ENCODE results near the gene IFT57. TPM values are rescaled to one million over a fixed set of nuclear protein-coding genes. Genes with fewer than 3 reads are reported as not detected.

IFT57 gene
- total and polyA plus RNA-seq, 2 of the 8 experiments (the other 6 are each of a cell fraction or from before 2014, with no cell fraction given), result 15.1 to 27.8 TPM

DNA sequence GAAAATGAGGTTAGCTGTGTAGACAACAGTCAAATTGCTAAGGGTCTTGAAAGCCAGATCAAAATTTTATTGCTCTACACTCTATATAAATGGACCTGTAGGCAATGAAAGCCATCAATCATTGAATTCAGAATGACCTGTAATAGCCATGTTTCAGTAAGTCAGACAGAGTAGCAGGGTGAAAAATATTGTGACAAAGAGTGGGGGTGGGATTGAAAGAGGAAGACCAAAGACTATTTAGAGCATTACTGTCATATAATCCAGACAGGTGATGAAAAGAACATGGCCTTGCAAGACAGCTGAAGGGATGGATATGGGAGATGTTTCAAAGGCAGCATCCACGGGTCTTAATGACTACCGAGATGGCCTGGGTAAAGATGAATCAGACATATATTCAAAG lies 22.2 kb downstream of the IFT57 start:
- ChIA-PET CTCF (ENCODE audit: partially characterized antibody) (interaction anchor here (0.7 kb wide), 1 partner anchor 18 kb away, joined by 3 read pairs; no protein-coding TSS in a partner anchor), POLR2A (ENCODE audit: partially characterized antibody) (no interaction called here)
- FAIRE-seq (no peak), DNase-seq (ENCODE audit: low read depth in 1 of 2, low spot score in 2 of 2) (no peak)
- 97% methylated on average over 2 of the region's 2 CpGs; no CpG with 5 or more reads in 1 of the 2 experiments for WGBS, 2 experiments (ENCODE audit: extremely low coverage in 1 of 2, insufficient coverage in 1 of 2, insufficient read length in 1 of 2, insufficient replicate concordance in 2 of 2, low coverage in 1 of 2, low lambda C conversion rate in 2 of 2, missing lambda C conversion rate in 1 of 2)
- Histone ChIP-seq H2AFZ (ENCODE audit: low read length) (no peak overlapping the region), H3K9me3 (ENCODE audit: insufficient read depth in 2 of 2, low read depth in 1 of 2, low read length in 1 of 2) (no peaks in the 10 kb centered on the region), H4K8ac (ENCODE audit: extremely low read depth, insufficient read depth, low read length) (no peak overlapping the region), H4K5ac (ENCODE audit: insufficient read length, low read depth, low read length) (no peak overlapping the region), H3K9ac (replicated peaks in 1 of 4; ENCODE audit: extremely low read depth in 1 of 4, low read depth in 3 of 4, low read length in 3 of 4) (no peak overlapping the region), H2AK5ac (ENCODE audit: low read depth, low read length) (no peak overlapping the region), H4K91ac (replicated peaks; ENCODE audit: insufficient read length, low read length) (no peak overlapping the region), H2BK5ac (ENCODE audit: low read depth, low read length) (no peak overlapping the region), H4K20me1 (replicated peaks in 1 of 2; ENCODE audit: control insufficient read depth in 1 of 2, insufficient read depth in 2 of 2, low read length in 2 of 2) (no peaks in the 10 kb centered on the region), H3K4me3 (ENCODE audit: extremely low read depth in 1 of 4, insufficient read depth in 2 of 4, low read depth in 3 of 4, low read length in 4 of 4) (no peak overlapping the region), H2BK15ac (ENCODE audit: low read length) (no peak overlapping the region), H3K36me3 (ENCODE audit: control insufficient read depth in 2 of 4, insufficient read depth in 4 of 4, low read length in 3 of 4) (no peaks in the 10 kb centered on the region), H3K4me2 (ENCODE audit: insufficient read depth in 1 of 2, low read depth in 2 of 2, low read length in 2 of 2) (no peak overlapping the region), H3K4me1 (replicated peaks in 1 of 4; ENCODE audit: control insufficient read depth in 3 of 4, insufficient read depth in 4 of 4, low read length in 3 of 4) (no peaks in the 10 kb centered on the region), H2BK120ac (replicated peaks; ENCODE audit: low read depth, low read length) (no peak overlapping the region), H3K23ac (ENCODE audit: insufficient read length) (no peak overlapping the region), H3K27ac (ENCODE audit: low read depth, low read length) (no peak overlapping the region), H3K14ac (ENCODE audit: insufficient read length) (no peak overlapping the region), H3K23me2 (ENCODE audit: low read depth, low read length) (no peaks in the 10 kb centered on the region), H3K4ac (replicated peaks; ENCODE audit: insufficient read length, low read depth, low read length) (no peak overlapping the region), H3K79me2 (ENCODE audit: control insufficient read depth in 1 of 2, insufficient read depth in 2 of 2, low read length in 2 of 2) (no peaks in the 10 kb centered on the region), H2BK12ac (ENCODE audit: low read depth, low read length) (no peak overlapping the region), H3K56ac (replicated peaks; ENCODE audit: insufficient read length, low read depth, low read length) (no peak overlapping the region), H3K27me3 (replicated peaks in 1 of 4; ENCODE audit: control insufficient read depth in 3 of 4, extremely low read depth in 1 of 4, insufficient read depth in 3 of 4, low read length in 3 of 4) (no peaks in the 10 kb centered on the region), H3K18ac (ENCODE audit: extremely low read depth, low read length) (no peak overlapping the region), H3K79me1 (ENCODE audit: low read depth, low read length) (no peaks in the 10 kb centered on the region), H2BK20ac (ENCODE audit: low read length) (no peak overlapping the region)
- TF ChIP-seq JUN (IDR thresholded peaks at IDR 0.05; ENCODE audit: low read depth, low read length) (no peak), TAF7 (optimal IDR thresholded peaks at IDR 0.05; ENCODE audit: borderline replicate concordance, low read depth, low read length) (no peak), JUND (IDR thresholded peaks at IDR 0.05; ENCODE audit: low read length) (no peak), MAX (IDR thresholded peaks at IDR 0.05) (no peak), TAF1 (IDR thresholded peaks at IDR 0.05; ENCODE audit: low read depth, low read length) (no peak), EZH2 (IDR thresholded peaks at IDR 0.05; ENCODE audit: low read depth, low read length, severe bottlenecking) (no peak), ASH2L (IDR thresholded peaks at IDR 0.05; ENCODE audit: low read length) (no peak), KDM4A (IDR thresholded peaks at IDR 0.05; ENCODE audit: low read depth, low read length, severe bottlenecking) (no peak), SIRT6 (IDR thresholded peaks at IDR 0.05; ENCODE audit: low read length) (no peak)
- TF ChIP-seq, protein P1, sequence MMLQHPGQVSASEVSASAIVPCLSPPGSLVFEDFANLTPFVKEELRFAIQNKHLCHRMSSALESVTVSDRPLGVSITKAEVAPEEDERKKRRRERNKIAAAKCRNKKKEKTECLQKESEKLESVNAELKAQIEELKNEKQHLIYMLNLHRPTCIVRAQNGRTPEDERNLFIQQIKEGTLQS (IDR thresholded peaks at IDR 0.05; ENCODE audit: insufficient read depth, low read depth, low read length), result no peak
